HG03342 (cell line): ENCODE measurements around the gene KNDC1.

Experiments
- ATAC-seq: cut with Tn5 transposase; IDR thresholded peaks from one replicate; pipeline ENCODE4 v1.9.1; 2021; ENCODE audit warnings: mild to moderate bottlenecking, moderate library complexity; ENCODE audit not compliant: unreplicated experiment

KNDC1 gene

DNA sequence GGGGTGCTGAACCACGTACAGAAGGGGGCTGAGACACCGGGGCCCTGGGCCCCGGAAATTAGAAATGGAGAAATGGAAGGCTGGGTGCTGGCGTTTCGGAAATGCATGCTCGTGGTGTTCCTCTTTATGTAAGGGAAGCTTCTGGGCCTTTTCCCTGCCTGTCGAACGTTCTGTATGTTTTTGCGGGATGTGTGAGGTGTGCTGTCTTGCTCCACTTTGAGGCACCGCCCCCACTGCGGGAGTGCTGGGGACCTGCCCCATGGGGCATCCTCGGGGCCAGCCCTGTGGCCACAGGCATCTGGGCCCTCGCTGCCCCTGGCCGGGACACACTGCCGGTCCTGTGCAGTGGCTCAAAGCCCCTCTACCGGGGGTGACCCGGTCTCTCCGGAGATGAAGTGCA lies 75.9 kb downstream of the KNDC1 start:
- no peak for ATAC-seq

DNA sequence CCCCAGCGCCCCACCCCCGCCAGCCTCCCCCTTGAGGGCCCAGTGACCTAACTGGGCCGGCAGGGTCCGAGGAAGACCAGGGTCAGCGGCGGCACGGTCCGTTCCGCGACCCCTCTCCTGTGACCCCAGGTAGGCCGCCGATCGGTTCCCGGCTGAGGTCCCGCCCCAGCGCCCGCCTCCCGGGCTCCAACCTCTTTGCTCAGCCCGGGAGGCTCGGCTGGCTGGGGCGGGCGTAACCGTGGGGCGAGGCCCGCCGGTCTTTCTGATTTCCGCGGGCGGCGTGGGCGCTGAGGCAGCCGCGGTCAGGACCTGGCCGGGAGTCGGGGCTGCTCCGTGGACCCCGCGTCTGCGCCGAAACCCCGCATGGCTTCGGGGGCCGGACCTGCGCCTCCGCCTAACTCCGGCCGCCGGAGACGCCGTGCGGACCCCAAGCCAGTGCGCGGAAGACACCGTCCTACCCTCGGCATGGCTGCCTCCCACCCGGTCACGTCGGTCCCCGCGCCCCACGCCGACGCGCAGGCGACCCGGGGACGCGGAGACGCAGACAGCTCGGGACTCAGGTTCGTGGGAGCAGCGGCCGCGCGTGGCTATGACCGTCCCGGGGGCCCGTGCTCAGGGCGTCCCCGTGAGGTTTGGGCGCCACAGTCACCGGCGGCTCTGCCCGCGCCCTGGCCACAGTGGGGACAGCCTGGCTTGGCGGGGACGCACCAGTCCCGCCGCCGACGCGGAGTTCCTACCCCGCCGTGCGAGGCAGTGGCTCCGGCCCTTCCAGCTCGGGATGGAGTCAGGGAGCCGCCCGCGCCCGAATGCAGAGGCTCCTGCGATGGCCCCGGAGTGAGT lies 76.6 kb downstream of the KNDC1 start:
- no peak for ATAC-seq

DNA sequence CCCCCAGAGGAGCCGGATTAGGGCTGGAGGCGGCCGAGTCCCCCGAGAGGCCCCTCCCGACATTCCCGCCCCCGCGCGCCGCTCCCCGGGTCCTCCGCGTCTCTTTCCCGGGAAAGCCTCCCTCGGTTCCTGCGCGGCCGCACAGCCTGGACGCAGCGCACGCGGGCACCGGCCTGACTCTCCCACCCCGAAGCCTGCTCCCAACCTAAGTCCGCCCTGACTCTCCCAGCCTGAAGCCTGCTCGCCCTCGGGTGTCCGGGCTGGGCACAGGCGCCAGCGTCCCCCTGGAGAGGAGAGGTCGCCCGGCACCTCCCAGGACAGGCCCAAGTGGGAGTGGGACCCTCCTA lies 77.2 kb downstream of the KNDC1 start:
- no peak for ATAC-seq

DNA sequence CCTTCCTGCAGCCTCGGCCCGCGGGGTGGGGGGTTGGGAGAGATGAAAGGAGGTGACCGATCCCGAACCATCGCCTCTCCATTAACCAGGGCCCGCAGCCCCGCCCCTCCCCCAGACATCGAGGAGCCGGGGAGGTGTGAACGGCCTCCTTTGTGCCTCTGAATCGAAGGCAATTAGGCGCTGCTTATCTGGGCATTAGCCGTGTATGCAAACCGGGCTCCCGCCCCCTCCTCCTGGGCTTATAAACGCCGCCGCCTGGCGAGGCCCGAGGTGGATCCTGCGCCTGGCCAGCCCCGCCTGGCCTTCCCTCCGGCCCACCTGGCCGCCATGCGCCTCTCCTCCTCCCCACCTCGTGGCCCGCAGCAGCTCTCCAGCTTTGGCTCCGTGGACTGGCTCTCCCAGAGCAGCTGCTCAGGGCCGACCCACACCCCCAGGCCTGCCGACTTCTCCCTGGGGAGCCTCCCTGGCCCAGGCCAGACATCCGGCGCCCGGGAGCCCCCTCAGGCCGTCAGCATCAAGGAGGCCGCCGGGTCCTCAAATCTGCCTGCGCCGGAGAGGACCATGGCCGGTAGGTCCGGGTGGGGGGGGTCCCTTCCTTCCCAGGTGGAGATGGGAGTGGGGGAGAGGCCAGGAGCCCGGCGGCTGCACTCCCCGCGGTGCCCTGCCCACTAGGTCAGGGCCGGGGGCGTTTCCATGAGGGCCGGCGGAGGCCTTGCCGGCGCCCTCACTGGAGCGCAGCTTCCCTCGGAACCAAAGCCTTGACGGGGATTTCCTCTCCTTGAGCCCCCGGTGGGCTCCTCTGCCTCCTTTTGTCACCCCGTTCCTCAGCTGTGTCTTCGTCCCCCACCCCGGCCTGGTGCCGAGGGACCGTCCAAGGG lies 77.8 kb downstream of the KNDC1 start, which contains the start of gene VENTX:
Gene VENTX, plus strand, starts transcription at position 268 of the 878 bp plus-strand sequence. Its CDS starts 60 bp downstream, at position 328.
- no peak for ATAC-seq

DNA sequence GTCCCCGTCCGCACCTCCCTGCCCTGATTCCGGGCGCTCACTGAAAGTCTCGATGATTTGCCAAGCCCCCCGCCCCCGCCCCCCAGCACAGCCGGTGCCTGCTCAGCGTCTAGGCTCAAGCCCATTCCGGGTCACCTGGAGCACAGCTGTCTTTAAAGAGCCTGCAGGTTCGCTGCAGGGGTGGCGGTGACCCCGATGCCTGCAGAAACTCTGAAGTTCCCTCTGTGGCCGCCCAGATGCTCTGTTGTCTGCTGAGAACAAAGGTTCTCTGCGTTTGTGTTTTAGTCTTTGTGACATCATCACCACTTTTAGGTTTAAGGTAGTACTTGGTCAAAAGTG lies 78.4 kb downstream of the KNDC1 start:
- ATAC-seq, result no peak

DNA sequence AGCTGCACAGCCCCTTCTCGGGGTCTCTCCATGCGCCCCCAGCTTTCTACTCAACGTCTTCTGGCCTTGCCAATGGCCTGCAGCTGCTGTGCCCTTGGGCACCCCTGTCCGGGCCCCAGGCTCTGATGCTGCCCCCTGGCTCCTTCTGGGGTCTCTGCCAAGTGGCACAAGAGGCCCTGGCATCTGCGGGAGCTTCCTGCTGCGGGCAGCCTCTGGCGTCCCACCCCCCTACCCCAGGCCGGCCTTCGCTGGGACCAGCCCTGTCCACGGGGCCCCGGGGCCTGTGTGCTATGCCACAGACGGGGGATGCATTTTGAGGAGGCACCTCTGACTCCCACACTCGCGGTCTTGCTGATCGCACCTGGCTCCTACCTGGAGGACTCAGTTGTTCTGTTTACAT lies 80.0 kb downstream of the KNDC1 start:
- no peak for ATAC-seq

DNA sequence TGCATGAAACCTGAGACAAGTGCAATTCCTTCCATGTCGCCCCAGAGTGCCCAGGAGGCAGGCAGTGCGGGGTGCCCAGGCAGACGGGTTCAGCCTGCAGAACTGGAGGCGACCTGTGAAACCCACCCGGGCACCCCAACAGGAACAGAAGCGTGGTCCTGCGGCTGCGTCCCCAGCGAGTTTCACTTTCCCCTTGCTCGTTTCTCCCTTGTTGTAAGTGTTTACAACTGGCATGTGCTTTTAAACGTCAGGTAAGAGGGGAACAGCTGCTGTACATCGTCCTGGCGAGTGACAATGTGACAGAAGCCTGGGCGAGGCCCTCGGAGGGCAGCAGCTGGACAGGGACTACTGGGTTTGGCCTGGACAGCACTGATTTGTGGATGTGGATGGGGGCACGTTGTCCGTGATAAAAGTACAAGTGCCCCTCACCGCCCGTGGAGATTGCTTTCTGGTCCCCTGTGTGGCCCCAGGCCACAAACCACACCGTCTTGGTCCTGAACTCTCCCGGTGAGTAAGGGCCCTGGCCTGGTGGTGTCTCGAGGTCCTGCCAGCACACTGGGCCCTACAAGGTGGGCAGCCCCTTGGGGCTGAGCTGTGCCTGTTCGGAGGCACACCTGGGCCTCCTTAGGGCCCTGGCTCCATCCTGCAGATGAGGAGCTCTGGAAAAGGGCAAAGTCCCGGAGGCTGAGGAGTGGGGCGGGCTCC lies 81.6 kb downstream of the KNDC1 start:
- ATAC-seq, result no peak

GRCh38 chr10:133242611-133243356 lies 82.8 kb downstream of the KNDC1 start:
- ATAC-seq, result no peak

- ATAC-seq, result no peak
These were observed 83.6 kb downstream of the KNDC1 start for GRCh38 chr10:133243593-133243992.

GRCh38 chr10:133245439-133246235 lies 85.6 kb downstream of the KNDC1 start:
- ATAC-seq, result no peak

DNA sequence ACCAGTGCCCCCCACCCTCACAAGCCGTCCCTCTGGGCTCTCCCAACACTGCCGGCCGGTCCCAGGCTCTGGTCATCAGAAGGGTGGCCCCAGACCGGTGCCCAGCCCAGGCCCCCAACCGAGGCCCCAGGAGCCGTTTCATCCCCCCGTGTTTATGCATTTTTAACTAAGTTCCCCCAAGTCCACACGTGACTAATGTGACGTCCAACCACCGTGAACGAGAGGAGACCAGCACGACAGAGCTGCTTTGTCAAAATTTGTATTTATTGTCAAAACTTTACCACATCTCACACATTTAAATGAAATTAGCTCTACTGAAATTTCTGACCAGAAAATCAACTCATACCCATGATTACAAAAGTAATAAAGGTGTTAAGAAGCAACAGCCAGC lies 86.2 kb downstream of the KNDC1 start:
- ATAC-seq, result no peak

DNA sequence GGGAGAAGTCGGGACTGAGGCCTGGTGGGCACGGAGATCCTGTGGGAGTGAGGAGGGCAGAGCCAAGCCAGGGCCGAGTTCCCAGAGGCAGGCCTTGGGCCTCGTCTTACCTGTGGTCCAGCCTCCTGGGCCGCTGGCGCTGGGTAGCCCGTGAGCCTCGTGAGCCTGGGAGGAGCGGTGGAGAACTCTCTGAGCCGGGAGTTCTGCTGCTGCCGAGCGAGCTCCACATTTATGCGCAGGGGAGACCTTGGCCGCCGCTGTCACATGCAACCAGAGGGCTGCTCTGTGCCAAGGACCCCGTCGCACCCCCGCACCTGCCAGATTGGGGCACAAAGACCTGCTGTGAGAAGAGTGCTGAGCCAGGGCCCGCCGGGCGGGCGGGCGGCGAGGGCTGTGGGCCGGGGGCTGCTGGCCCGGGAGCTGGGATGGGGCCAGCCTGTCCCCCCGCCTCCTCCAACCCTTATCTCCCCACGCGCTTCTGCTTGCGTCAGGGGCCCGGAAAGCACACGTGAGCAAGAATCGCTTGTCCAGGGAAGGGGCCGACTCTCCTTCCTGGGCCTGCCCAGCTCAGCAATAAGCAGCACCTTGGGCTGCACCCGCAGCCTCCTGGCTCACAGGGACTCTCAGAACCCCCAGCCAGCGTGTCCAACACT lies 87.8 kb downstream of the KNDC1 start:
- ATAC-seq, result no peak

GRCh38 chr10:133248334-133248715 lies 88.3 kb downstream of the KNDC1 start:
- ATAC-seq, result no peak

DNA sequence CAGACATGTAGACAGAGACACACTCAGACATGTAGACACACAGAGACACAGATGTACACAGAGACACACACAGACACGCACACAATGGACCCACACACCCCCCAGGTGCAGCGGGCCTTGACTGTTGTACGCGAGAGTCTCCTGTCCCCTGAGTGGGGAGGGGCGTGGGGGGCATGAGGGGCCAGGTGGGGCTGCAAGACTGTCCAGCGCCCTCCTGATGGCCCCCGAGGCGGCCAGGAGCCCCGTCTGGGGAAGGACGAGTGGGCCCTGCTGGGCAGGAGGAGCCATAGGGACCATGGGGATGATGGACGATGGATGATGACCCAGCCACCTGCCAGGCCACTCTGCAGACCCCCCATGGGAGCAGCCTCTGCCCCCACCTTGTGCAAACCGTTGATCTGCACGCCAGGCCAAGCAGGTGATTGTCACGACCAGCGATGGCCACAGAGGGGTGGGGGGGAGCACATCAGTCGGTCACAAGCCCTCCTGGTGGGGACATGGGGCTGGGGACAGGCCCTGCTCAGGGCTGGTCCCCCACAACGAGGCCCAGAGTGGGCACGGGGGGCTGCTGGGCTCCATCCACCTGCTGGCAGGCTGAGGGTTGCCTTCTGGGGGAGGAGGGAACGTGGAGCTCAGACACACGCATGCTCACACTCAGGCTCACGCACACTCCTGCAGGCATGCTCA lies 89.2 kb downstream of the KNDC1 start:
- no peak for ATAC-seq

DNA sequence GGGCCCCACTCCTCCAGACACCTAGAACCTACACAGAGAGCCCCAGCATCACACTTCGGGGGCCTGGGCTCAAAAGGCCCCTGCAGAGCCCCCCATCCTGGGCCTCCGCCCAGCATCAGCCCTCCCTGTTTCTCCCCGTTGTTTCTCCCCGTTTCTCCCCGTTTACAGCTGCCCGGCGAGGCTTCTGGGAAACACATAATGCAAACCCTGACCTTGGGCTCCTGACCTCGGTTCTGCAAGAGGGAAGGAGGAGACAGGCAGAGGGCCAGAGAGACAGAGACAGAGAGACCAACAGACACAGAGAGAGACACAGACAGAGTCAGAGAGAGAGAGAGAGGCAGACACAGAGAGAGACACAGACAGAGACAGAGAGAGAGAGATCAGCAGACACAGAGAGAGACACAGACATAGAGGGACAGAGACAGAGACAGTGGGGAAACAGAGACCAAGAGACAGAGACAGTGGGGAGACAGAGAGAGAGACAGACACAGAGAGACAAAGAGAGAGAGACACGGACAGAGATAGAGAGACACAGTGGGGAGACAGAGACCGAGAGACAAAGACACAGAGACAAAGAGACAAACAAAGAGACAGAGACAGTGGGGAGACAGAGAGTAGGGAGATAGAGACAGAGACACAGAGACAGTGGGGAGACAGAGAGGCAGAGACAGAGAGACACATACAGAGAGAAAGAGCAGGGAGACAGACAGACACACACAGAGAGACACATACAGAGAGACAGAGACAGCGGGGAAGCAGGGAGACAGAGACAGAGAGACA lies 90.1 kb downstream of the KNDC1 start:
- ATAC-seq, result no peak

GRCh38 chr10:133251388-133252222 lies 91.6 kb downstream of the KNDC1 start:
- ATAC-seq, result no peak

DNA sequence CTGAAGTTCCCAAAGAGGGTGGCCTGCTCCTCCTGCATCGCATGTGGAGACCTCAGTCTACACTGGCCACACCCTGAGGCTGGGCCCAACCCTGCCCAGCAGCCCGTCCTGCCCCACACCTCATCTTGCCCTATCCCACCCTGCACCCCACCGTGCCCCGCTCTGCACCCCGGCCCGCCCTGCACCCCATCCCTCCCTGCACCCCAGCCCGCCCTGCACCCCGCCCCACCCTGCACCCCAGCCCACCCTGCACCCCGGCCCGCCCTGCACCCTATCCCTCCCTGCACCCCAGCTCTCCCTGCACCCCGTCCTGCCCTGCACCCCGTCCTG lies 92.2 kb downstream of the KNDC1 start:
- no peak for ATAC-seq
